GM19468 (cell line): ENCODE measurements around the gene BAD.

Source experiments
- ATAC-seq: cut with Tn5 transposase; IDR thresholded peaks from one replicate; pipeline ENCODE4 v1.9.1; 2021; ENCODE audit warnings: mild to moderate bottlenecking, moderate library complexity, moderate number of reproducible peaks; ENCODE audit not compliant: unreplicated experiment; ENCODE audit errors: extremely low read depth

The BAD gene

GRCh38 chr11:64261556-64262080, 22.8 kb downstream of the BAD start:
- no peak for ATAC-seq

- ATAC-seq: no peak
Observed at GRCh38 chr11:64260147-64260708, 24.2 kb downstream of the BAD start.

GRCh38 chr11:64259533-64260067, 24.9 kb downstream of the BAD start:
- no peak for ATAC-seq

- no peak for ATAC-seq
Observed at GRCh38 chr11:64258946-64259532, 25.4 kb downstream of the BAD start.

GRCh38 chr11:64258356-64258755, 26.1 kb downstream of the BAD start:
- no peak for ATAC-seq

GRCh38 chr11:64256300-64256699, 28.2 kb downstream of the BAD start:
- no peak for ATAC-seq

GRCh38 chr11:64255135-64256128, 29.0 kb downstream of the BAD start:
- no peak for ATAC-seq

GRCh38 chr11:64254326-64254725, 30.1 kb downstream of the BAD start:
- no peak for ATAC-seq

GRCh38 chr11:64253481-64253880, 31.0 kb downstream of the BAD start:
- ATAC-seq: no peak

GRCh38 chr11:64253043-64253442, 31.4 kb downstream of the BAD start:
- no peak for ATAC-seq

GRCh38 chr11:64252003-64252872, 32.2 kb downstream of the BAD start:
- ATAC-seq: no peak

GRCh38 chr11:64251753-64252002, 32.8 kb downstream of the BAD start:
- ATAC-seq: no peak

GRCh38 chr11:64251016-64251752, 33.3 kb downstream of the BAD start, which contains the start of gene PLCB3:
Gene PLCB3 (plus strand): TSS chr11:64251530. CDS start chr11:64251650, 120 bp downstream.
- no peak for ATAC-seq

- no peak for ATAC-seq
Observed at GRCh38 chr11:64250415-64251015, 34.0 kb downstream of the BAD start.

GRCh38 chr11:64249563-64250414, 34.7 kb downstream of the BAD start:
- ATAC-seq: no peak

GRCh38 chr11:64249038-64249437, 35.4 kb downstream of the BAD start:
- no peak for ATAC-seq

GRCh38 chr11:64248578-64248977, 35.9 kb downstream of the BAD start:
- no peak for ATAC-seq
